HG02763 (cell line): ENCODE results near the gene AGGF1.
"Not testable (repeated sequence)": the region's sequence is repeated elsewhere in the genome, so short reads cannot be mapped to it uniquely, and the experiment has no call there.

Experiments used
- ATAC-seq: cut with Tn5 transposase; IDR thresholded peaks from one replicate; pipeline ENCODE4 v1.9.1; 2021; ENCODE audit warnings: mild to moderate bottlenecking, moderate library complexity; ENCODE audit not compliant: unreplicated experiment

AGGF1 gene

DNA sequence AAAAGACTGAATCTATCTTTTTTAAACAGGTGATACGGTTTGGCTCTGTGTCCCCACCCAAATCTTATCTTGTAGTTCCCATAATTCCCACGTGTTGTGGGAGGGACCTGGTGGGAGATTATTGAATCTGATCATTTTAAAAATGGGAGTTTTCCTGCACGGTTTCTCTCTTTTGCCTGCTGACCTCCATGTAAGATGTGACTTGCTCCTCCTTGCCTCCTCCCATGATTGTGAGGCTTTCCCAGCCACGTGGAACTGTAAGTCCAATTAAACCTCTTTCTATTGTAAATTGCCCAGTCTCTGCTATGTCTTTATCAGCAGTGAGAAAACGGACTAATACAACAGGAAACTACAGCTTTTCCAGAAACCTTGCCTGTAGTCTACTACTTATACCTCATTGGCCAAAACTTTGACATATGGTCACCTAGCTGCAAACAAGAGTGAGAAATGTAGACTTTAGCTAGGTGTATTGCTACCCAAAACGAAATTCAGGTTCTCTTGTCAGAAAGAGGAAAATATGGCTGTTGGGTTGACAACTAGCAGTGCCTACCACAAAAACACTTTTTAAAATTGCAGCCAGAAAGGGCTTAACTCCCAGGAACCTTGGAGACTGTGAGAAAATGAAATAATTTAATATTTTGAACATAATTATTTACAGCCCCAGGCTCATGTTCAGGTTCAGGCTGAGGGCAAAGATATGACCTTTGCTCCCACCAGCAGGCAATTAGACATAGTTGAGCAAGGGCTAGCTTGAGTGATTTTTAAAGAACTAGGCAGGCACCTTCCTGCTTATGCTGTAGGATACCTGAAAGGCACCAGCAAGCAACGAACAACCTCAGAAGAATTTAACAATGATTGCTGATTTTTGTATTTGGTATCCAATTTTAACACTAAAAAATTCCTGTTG lies 7.4 kb upstream of the AGGF1 start:
- ATAC-seq: no peak

DNA sequence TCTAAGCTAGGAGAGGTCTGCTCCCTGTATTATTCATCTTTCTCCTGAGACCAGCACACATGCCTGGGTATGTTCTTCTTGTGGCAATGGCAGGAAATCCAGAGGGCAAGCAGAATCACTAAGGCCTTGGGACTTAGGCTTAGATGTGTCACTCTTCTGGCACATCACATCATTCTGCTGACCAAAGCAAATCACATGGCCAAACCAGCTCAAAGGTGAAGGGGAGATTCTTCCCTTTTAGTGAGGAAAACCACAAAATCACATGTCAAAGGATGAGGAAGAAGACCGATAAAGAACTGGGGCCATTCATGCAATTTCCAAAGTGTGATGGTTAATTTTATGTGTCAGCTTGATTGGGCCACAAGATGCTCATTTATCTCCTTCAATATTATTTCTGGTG lies 5.7 kb upstream of the AGGF1 start:
- ATAC-seq: no peak

DNA sequence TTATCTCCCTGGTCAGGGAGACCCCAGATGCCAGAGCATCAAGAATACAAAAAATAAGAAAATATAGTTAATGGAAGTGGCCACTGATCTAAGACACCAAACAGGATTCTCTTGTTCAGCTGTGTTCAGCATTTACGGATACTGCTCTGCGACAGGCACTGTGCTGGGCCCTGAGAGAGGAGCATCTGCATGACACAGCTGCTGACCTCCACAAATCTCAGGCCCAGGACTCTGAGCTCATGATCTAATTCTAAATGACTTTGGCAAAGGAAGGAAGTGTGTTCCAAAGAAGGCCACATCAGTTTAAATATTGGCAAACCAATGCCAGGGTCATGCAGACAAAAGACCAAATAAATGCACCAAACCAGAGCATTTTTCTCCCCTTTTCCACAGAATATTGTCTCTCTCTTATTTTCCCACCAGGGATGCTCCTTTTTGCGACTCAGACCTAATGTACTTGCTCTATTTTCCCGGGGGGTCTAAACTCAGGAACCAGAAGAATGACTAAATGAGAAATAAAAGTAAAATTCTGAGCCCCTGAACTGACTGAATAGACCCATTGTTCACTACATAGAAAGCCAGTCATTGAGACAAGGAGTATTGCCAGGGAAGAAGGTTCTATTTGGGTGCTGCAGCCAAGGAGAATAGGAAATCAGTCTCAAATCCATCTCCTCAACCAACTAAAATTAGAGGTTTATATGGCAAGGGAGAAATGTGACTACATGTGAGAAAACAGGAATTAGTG lies 1.4 kb upstream of the AGGF1 start:
- ATAC-seq: no peak

DNA sequence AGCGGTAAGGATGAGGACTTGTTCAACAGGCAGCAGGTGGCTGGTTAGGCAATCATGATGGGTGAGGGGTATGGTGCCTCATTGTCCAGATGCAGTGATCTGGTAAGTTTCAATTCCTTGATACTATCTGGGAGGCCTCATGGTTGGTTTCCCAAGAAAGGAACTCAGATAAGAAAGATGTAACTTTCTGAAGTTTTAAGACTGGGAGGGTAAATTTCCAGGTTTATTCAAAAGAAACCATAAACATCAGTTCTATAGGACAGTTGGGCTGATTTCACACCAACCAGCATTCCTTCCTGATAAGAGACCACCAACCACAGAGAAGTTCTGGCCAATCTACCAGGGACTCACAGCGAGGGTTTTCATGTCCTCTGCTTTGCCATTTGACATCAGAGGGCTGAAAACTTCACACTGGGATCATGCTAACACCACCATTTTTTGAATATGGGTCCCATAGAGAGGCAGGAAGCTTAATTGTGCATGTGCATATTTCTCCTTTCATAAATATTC lies 773 bp upstream of the AGGF1 start:
- ATAC-seq: no peak

DNA sequence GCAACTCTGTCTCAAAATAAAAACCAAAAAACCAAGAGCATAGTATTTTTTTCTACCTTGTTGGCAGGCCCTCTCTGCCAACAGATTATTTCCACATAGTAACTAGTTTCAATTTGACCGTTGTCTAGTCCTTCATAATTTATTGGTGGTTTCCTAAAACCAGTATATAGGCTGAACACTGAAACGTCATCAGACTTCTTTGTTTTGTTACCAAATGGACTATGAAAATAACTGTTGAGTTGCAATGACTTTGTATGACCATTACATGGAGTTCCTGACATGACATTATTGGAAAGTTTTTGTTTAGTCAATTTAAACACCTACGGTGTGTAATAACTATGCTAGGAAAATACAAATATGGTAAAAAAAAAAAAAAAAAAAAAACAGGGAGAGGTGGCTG lies 1.7 kb downstream of the AGGF1 start:
- ATAC-seq: no peak

DNA sequence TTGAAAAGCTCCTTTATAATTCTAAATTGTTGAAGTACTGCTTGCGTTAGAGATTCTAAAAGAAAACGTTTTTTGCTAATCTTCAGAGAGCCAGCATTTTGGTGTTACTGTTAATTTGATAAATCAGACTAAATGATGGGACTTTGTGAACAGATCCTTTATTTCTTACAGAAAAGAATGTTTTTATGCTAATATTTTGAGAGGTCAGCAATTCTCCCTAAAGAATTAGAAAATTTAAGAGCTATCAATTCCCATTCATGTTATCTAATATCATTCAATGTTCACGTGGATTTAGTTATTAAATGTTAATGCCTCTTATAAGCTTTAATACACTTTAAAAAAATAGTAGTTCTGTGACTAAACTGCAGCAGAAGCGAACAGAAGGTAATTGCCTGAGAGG lies 2.4 kb downstream of the AGGF1 start:
- ATAC-seq: no peak

DNA sequence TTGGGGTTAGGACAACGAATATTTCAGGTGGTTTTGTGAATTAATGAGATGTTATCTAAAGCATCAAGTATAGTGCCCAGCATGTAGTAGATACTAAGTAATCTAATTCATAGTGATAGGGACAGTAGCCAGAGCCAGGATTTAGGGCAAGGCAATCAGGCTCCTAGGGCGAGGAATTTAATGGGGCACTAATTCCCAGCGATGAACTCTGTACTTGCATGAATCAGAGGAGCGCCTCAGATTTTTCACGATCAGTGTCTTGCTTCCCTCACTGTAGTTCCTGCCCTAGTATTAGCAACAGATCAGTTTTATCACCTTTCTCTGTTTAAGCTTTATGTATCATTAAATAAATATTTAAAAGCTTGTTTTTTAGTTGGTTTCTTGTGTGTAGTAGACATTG lies 3.1 kb downstream of the AGGF1 start:
- no peak for ATAC-seq

DNA sequence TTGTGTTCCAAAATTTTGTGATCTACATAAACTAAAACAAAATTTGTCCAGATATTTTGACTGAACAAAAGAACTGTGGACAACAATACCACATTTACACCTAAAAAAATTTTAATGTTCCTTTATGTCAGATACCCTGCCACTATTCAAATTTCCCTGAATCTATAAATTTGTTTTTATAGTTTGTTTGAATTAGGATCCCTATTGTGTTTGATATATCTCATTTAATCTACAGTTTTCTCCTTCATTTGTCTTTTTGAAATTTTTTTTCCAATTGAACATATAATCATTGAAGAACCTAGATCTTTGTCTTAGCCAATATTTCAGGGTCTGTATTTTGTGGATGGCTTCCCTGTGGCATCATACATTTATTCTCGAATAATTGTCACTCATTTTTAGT lies 5.7 kb downstream of the AGGF1 start:
- no peak for ATAC-seq

DNA sequence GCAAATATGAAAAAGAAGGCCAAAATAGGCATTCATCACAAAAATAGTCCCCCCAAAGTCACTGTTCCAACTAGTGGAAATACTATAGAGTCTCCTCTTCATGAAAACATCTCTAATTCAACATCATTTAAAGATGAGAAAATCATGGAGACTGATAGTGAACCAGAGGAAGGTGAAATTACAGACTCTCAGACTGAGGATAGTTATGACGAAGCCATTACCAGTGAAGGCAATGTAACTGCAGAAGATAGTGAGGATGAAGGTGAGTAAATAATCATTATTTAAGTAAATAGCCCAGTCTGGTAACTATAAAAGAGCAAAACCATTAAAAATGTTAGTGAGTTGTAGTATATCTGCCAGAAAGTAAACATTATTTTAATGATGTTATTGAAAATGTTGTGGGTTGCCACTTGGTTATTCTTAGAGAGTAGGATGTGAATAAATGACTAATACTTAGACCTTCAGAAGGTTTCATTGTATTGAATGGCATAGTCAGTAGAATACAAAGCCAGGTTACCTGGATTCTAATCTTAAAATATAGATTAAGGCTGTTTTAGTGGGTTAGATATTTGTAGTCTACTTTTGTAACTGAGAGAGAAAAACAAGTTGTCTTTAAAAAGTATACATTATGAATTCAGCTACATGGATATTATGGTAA lies 16.3 kb downstream of the AGGF1 start:
- ATAC-seq: no peak

DNA sequence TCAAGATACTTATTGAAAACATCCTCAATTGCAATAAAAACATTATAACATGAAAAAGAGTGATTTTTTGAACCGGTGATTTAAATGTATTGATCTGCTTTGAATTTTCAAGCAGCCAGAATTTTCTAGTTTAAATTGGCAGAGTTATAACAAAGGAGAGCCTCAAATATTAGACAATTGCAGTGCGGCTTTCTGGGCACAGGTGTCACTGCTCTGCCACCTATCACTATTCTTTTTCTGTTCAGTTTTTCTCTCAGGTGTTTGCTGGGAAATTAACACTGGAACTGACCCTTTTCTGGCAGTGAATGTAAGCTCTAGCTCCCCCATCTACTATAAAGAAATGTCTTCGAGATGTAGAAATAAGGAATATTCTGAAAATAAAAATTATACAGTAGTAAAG lies 33.8 kb downstream of the AGGF1 start:
- no peak for ATAC-seq

DNA sequence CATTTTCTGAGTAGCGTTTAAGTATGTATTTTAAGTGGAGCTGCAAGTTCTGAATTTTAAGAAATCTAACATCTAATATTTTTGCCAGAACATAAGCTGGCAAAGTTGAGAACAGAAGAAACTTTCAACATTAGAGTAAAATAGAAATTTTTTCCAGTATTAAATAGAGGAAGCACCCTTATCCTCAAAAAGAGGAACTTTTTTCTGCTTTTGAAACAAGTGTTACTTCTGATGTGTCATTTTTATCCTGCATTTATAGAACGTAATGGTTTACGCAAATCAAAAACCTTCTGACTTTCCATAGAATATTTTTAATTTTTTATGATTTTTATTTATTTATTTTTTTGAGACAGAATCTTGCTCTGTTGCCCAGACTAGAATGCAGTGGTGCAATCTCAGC lies 35.1 kb downstream of the AGGF1 start:
- no peak for ATAC-seq

DNA sequence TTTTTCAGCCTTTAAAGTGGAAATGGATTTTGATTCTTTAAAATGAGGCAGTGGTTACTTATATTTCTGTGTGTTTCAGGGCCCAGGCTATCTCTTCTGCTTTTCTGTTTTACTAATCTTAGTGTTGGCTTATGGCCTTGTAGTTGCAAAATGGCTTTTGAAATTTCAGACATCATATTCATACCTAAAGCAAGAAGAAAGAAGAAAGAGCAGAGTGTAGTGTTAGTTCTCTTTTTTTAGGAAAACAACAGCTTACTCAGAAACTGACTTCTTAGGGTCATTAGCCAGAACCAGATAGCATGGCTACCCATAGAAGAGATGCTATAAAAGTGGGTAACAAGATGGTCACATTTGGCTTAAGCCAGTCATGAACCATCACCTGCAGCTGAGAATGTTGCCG lies 36.0 kb downstream of the AGGF1 start:
- ATAC-seq: no peak

DNA sequence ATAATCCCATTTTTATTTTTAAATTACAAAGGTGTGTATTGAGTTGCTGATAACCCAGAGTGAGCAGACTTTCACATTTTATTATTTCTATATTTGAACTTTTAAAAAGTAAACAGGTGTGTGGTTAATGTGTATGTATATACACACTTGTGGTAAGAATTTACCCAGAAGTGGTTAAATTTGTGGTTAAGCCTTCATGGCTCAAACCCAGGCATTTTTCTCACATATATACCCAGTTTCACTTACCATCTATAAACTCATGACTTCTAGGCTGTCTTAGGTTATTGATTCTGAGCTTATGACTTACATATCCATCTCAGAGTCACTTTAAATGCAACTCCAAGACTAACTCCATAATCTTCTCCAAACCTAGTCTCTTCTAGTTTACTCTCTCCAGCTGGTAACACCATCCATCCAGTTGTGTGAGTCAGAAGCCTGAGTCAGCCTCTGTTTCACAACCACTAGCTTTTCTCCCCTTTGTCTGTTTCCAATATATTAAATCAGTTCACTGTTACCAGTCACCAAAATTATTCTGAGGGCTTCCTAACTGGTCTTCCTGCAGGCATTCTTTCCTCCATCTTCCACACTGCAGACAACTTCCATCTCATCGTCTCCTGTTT lies 36.7 kb downstream of the AGGF1 start:
- ATAC-seq: no peak

DNA sequence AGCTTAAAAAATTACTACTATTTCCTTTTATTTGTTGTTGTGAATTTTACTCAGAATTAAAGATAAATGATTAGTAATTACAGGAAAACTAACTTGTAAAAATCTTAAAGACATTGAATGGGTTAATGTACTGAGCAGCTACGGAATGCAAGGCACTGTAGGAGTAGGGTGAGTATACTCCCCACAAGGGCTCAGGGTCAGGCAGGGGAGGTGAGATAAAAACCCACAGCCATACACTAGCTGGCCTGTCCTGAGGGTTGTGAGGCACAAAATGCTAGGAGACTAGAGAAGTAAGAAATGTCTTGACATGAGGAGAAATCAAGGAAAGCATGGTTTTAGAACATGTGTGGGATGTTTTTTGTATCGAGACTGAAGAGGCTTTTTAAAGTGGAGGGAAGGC lies 43.5 kb downstream of the AGGF1 start:
- ATAC-seq: no peak

DNA sequence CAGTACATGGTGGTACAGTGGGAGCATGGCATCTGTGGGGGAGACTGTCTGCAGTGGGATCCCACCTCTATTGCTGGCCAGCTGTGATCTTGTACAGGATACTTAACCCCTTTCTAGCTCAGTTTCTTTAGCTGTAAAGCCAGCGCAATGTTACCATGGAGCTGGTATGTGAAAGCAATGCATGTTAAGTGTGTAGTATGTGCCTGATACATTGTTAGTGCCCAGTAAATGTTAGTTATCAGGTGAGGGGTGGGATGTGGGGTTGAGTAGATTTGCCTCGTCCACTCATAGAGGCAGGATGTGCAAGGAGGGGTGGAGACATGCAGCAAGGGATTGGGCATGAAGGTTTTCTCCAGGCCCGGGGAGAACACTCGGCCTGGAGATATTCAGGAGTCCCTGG lies 44.5 kb downstream of the AGGF1 start:
- no peak for ATAC-seq

DNA sequence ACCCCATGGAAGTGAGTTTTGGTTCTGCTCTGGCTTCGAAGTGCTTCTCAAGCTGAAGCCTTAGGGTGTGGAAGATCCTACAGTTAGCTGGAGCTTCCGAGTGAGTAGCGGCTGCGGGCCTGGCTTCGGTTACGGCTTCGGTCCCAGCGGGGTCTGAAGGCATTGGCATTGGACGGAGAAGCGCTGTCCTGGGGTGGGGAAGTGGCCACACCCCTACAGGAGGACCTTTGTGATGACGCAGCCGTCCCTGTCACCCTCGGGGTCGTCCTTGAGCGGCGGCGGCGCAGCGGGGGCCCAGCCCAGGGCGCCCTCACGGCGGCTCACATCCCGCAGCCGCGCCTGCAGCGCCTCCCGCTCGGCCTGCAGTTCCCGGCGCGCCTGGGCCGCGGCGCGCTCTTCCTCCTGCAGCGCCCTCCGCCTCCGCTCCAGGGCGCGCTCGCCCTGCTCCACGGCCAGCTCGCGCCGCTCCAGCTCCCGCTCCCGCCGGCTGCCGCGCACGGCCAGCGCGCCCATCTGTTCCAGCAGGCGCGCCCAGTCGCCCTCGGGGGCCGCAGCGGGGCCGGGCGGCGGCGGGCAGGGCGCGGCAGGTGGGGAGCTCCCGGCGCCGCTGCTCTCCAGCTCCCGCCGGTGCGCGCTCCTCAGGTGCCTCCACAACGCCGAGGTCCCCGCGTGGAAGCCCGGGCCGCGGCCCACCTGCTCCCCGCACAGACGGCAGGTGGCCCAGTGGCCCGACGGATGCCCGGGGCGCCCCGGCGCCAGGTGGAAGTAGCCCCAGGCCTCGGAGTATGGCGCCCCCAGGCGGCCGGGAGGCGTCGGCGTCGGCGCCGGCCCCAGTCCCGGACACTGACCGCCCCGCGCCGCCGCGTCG lies 47.0 kb downstream of the AGGF1 start:
- ATAC-seq: peak; percentile 85

DNA sequence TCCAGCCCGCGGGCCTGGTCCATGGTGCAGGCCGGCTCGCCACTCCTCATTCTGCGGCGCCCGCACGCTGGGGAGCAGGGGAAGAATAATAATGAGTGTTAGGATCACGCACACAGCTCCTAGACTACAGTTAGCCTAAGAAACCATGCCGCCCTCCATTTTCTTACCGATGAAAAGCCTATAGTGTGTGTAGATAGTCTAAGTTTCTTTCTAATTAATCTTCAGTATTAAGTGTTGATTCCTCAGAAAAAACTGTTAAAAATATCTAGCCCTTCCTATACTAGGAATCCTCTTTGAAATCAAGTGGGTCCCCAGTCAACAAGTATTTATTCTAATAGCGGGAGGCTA lies 47.6 kb downstream of the AGGF1 start:
- no peak for ATAC-seq

DNA sequence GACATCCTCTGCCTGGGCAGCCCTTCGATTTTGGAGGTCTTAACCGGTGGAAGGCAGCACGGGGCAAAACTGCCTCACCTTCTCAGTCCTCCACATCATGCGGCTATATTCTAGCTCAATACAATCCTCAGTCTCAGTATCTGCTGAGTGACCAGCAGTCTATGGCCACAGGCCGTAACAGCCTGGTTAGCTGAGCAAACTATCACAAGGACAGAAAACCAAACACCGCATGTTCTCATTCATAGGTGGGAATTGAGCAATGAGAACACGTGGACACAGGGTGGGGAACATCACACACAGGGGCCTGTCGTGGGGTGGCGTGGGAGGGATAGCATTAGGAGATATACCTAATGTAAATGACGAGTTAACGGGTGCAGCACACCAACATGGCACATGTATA lies 50.3 kb downstream of the AGGF1 start:
- not testable (repeated sequence) for ATAC-seq

DNA sequence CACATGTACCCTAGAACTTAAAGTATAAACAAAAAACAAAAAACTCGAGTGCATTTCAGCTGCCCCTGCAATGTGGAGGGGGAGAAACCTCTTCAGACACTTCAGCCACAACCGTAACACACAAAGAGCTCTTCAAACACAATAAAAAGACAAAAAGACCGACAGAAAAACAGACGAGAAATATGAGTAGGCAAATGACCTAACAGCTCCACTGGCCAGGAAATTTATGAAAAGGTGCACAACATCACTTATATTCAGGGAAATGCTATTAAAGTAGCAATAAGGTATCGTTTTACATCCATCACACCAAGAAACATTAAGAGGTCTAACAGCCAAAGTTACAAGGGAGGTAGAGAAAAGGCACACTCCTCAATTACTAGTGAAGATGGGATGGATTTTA lies 50.7 kb downstream of the AGGF1 start:
- ATAC-seq: no peak

DNA sequence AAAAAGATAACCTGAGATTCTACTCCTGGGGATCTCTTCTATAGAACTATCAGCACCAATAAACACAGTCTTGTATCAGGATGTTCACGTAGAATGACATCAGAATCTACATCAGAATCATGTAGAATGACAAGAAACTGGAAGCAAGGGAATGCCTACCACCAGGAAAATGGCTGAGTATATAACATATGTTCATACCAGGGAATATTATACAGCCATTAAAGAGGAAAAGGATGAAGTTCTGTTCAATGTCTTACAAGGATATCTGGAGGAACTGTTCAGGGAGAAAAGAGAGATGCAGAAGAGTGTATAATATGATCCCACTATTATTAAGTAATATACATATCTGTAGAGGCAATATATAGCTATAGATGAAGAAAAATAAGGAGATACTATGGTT lies 52.1 kb downstream of the AGGF1 start:
- no peak for ATAC-seq
